ENCODE data around the gene C1R.

C1R gene

DNA sequence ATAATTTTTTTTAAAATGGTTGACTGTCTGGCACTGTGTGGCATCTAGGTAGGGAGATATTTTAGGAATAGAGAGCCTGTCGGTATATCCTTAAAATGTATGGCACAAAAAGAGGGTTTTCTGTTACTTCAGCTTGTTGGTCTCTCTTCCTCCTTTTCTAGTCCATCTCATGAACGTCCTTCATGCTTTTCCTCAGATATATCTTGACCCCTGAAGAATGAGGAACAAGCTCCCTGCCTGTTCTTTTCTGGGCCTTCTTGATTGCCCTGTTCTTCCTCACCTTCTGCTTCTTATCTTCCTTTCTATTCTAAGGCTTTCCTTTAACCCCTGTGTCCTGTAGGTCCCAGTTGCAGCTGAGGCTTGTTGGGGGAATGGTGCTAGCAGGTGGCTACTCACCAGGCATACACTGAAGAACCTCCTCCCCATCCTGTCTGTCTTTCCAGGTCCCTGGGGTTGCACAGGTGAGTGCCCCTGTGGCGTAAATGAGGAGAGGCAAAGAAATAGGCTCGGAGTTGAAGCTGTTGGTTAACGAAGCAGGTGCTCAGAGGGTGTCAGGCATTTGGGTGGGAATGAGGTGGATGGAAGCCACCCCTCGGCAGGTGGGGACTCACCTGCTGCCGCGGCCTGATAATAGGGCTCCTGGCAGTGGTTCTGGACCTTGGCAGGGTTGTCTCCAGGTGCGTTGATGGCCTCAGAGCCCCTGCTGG, 7.2 kb upstream of the C1R start:
- DNase-seq (ENCODE audit: low read depth in 1 of 2, low spot score in 1 of 2), result no peak

GRCh38 chr12:7096979-7097378, 4.7 kb upstream of the C1R start:
- no peak for DNase-seq (ENCODE audit: low read depth in 1 of 2, low spot score in 1 of 2)

DNA sequence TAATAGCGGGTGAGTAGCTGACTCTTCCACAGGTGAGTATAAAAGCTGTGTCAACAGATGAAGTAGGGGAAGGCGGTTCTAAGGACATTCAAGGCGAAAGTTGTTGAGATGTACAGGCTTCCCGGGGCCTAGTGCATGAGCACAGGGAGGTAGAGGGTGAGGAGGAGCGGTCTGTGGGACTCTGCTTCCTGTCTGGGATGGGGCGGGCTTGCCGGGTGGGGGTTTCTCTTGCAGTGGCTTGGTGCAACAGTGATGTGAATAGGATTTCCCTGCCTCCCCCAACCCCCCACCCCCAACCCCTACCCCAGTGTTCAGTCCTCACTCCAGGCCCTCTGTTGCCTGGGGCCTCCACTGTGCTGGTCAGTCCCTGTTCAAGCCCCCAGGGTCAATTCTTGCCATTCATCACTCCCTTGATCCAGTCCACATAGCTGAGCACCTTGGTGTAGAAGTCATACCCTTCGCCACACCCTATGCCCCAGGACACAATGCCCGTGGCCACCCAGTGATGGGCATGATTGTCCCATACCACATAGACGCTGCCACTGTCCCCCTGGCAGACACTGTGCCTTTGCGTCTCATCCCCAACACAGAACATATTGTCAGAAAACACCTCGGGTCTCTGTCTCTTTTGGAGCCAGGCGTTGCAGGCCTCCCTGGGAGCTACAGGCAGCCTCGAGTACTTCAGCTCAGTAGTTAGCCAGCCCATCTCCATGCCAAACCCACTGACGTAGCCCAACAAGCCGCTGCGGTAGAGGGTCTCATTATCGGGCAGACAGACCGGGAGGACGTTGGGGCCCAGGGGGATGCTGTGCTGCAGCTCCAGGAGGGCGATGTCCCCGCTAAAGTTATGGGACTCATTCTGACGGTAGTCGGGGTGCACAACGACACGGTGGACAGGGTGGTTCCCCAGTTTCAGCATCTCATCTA, 4.0 kb upstream of the C1R start:
- DNase-seq (ENCODE audit: low read depth in 1 of 2, low spot score in 1 of 2), result no peak

DNA sequence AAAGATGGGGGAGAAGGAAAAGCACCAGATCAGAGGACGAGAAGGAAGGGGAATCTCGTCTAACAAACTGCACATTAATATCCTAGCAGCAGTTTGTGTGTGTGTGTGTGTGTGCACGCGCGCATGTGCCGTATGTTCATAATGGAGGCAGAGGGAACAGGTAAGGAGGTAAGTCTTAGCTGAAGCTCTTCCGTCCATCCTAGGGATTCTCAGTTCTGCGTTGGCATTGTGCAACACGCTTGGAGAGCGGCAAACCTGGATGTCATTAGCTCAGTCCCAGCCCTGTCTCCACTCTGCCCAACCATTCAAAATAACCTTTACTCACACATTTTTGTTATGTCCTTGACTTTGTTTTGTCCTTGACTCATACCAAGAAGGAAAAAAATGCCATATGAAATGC, 1.6 kb upstream of the C1R start:
- DNase-seq (ENCODE audit: low read depth in 1 of 2, low spot score in 1 of 2), result no peak

DNA sequence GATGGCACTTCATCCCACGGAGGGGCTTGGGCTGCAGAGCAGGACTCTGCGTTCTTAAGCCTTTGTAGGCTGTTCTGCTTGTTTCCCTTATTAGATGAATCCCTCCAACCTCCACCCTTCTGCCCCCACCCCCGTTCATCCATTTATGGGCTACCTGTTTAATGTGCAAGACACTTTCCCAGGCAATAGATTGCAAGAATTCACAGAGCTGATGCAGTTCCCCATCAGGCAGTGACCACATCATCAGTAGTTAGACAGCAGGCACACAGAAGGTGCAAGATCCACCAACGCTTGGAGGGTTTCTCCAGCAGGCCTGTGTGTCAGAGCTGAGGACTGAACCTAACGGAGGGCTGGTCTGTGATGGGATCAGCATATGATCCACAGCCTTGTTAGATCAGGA, 1.2 kb upstream of the C1R start:
- no peak for DNase-seq (ENCODE audit: low read depth in 1 of 2, low spot score in 1 of 2)

GRCh38 chr12:7092986-7093460, 778 bp upstream of the C1R start:
- DNase-seq (ENCODE audit: low read depth in 1 of 2, low spot score in 1 of 2), result no peak

GRCh38 chr12:7091660-7092228, 501 bp downstream of the C1R start:
- DNase-seq (ENCODE audit: low read depth in 1 of 2, low spot score in 1 of 2), result no peak

- no peak for DNase-seq (ENCODE audit: low read depth in 1 of 2, low spot score in 1 of 2)
Measured at GRCh38 chr12:7091171-7091570, 1.1 kb downstream of the C1R start.

GRCh38 chr12:7090222-7090998, 1.8 kb downstream of the C1R start:
- DNase-seq (ENCODE audit: low read depth in 1 of 2, low spot score in 1 of 2), result no peak

- no peak for DNase-seq (ENCODE audit: low read depth in 1 of 2, low spot score in 1 of 2)
Measured at GRCh38 chr12:7089196-7089871, 2.9 kb downstream of the C1R start.

DNA sequence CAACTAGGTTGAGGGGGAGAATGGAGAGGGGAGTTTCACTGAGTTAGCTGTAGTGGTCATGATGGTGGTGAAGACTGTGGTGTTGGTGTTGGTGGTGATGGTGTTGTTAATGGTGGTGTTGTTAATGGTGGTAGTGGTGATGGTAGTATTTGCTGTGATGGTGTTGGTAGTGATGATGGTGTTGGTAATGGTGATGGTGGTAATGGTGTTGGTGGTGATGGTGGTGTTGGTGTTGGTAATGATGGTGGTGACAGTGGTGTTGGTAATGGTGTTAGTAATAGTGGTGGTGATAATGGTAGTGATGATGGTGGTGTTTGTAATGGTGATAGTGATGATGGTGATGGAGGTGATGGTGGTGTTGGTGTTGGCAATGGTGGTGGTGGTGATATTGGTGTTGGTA, 9.1 kb downstream of the C1R start:
- no peak for DNase-seq (ENCODE audit: low read depth in 1 of 2, low spot score in 1 of 2)

- DNase-seq (ENCODE audit: low read depth in 1 of 2, low spot score in 1 of 2), result no peak
Measured at GRCh38 chr12:7081037-7081436, 11.2 kb downstream of the C1R start.

GRCh38 chr12:7079826-7080125, 12.5 kb downstream of the C1R start:
- DNase-seq (ENCODE audit: low read depth in 1 of 2, low spot score in 1 of 2), result no peak

DNA sequence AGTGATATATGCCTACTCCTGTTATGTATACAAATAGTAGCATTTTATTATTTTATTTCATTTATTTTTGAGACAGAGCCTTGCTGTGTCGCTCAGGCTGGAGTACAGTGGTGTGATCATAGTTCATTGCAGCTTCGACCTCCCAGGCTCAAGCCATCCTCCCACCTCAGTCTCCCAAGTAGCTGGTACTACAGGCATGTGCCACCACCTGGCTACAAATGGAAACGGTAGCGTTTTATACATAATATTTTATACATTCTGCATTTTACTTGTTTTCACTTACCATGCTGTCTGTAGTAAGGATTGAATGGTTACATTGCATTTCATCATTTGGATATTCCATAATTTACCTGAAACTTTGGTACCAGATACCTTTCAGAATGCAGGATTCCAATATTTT, 14.1 kb downstream of the C1R start:
- no peak for DNase-seq (ENCODE audit: low read depth in 1 of 2, low spot score in 1 of 2)

DNA sequence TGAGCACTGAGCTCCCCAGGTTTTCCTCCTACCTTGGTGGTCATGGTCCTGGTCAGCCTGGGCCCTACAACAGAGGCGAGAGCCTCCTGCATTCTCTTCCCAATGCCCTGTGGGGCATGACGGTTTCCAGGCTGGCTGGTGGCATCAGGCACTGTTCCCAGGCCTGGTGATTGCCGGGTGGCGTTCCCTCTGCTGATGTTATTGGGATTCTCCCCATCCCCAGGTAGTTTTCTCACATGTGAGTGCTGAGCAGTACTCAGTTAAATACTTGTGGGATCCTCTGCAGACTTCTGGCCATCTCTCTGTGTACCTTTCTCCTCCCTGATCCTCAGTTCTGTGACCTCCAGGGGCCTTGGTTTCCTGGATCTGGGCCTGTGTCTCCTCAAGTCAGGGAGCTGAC, 15.8 kb downstream of the C1R start:
- no peak for DNase-seq (ENCODE audit: low read depth in 1 of 2, low spot score in 1 of 2)

DNA sequence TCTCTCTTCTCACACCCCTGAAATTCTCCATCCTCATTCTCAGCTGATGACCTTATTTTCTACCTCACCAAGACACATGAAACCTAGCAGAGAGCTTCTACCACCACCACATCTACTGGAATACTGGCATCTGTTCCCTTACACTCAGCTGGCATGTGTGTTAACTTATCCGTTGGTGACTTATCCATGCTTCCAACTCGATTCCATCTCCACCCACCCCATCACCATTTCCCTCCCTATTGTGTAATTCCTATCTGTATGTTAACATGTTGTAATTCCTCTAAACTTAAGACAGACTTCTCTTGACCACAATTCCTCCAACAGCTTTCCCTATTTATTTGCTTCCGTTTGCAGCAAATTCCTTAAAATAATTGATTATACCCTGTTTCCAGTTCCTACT, 16.3 kb downstream of the C1R start:
- DNase-seq (ENCODE audit: low read depth in 1 of 2, low spot score in 1 of 2), result no peak

DNA sequence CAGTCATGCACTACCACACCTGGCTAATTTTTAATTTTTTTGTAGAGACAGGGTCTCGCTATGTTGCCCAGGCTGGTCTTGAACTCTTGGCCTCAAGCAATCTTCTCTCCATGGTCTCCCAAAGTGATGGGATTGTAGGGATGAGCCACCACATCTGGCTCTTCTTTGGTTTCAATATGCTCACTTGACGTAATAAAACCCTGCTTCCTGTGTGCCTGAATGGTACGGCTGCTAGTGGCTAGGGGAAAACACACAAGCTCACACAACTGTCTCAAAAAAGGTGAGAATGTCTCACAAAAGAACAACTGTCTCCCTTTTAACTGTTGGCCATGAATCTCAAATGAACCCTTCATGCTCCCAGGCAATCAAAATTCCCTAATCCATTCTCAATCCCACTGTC, 16.7 kb downstream of the C1R start:
- DNase-seq (ENCODE audit: low read depth in 1 of 2, low spot score in 1 of 2), result no peak

DNA sequence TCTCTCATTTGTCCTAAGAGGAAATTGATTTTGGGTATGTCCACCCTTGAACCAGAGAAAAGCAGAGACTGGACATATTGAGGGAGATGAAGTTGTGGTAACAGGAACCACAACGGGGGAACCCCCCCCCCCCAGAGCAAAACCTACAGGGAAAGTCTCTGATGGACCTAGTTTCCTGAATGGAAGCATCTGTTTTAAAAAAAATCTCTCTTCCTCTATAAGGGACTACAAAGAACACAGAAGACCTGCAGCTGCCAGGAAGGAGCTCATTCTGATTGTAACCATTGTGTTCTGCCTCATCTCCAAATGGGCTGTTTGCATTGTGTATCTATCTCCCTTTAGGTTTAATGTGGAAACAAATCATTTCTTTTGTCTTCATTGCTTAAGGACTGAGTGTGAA, 18.3 kb downstream of the C1R start:
- no peak for DNase-seq (ENCODE audit: low read depth in 1 of 2, low spot score in 1 of 2)

DNA sequence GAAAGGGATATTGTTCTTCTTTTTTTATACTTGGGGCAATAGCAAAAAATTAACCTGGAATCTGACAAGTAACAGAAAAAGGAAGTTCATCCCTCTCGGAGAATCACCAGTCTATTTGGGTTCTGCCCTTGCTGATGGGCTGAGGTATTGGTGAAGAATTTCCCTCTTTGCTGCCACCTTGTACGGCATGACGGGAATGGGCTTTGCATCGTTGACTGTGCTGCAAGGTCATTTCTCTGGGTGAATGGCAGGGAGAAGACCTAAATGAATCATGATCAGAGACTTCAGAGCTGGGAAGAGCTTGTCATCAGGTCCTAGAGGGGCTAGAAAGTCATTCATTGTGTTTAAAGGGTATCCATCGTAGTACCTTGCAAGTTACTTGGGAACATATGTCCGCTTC, 19.7 kb downstream of the C1R start:
- DNase-seq (ENCODE audit: low read depth in 1 of 2, low spot score in 1 of 2), result no peak

DNA sequence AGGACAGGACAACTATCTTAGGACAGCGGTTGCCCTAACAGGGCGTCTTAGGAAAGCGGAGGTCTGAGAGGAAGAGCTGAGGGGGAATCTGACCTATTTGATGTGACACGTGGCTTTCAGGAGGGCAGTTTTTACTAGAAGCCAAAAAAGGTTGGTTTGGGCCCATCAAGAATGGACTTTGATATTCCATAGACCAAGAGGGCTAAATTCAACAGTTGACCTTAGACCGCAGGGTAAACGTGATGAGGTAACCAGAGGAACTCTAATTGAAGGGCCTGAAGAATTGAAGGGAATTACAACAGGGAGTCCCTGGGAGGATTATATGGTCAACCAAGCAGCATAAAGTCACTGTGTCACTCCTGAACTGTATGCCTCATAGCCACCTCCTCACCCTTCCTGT, 20.2 kb downstream of the C1R start:
- no peak for DNase-seq (ENCODE audit: low read depth in 1 of 2, low spot score in 1 of 2)

- no peak for DNase-seq (ENCODE audit: low read depth in 1 of 2, low spot score in 1 of 2)
Measured at GRCh38 chr12:7069386-7069785, 22.9 kb downstream of the C1R start.
